Right ventricle myocardium inferior (tissue), 1 donor: ENCODE measurements around the gene CSF1. TPM values are rescaled to one million over a fixed set of nuclear protein-coding genes. Genes with fewer than 3 reads are reported as not detected.
"Not testable (repeated sequence)": the region's sequence is repeated elsewhere in the genome, so short reads cannot be mapped to it uniquely, and the experiment has no call there.

ENCODE experiments used
- ATAC-seq: fragments of 200-7000 bp; cut with Tn5 transposase; one replicate; pipeline ENCODE4 v1.9.1; 2020; ENCODE audit warnings: mild to moderate bottlenecking, moderate library complexity
- DNase-seq: peaks from one replicate; pipeline ENCODE4 v3.0.0; 2021; ENCODE audit errors: missing footprints
- intact Hi-C: fragments of 100-400 bp; cut with DNase I; formaldehyde crosslinking; loops from one replicate; pipeline ENCODE4 v1.11.0; 2022
- total RNA-seq: library from RNA; stranded (reverse); fragmentation: NEBNext Ultra II Directional; extraction: Animal tissue kit (Norgen Biotek cat#: 25700); gene quantifications from one replicate; pipeline ENCODE4 v1.2.1, GENCODE V29; 2021
- donor health status: DM: no; HTN: yes; CAD: no; lungs with severe emphysema.

CSF1 gene
- total RNA-seq, 1 donor from 2014 or later: 19.0 TPM

DNA sequence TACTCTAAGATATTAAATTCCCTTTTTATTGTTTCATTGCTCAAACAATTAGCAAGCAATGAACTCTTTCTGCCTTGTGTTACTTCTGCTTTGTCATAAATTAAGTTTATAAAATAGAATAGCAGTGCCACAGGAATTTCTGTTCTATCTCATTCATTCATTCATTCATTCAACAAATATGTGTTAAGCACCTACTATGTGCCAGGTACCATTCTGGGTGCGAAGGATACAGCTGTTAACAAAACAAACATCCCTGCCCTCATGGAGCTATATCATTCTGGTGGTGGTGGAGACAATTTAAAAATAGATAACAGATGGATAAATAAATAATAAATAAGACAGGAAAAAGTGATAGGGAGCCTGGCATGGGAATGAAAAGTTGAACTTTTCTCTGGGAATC lies 39.4 kb downstream of the CSF1 start:
- DNase-seq (no peak), ATAC-seq (no peak)
- intact Hi-C loops: no loop called here

- intact Hi-C loops: no loop called here
- DNase-seq: no peak
- ATAC-seq: no peak
Observed at GRCh38 chr1:109950509-109950908, 39.9 kb downstream of the CSF1 start.

- ATAC-seq, intact Hi-C loops, DNase-seq: not testable (repeated sequence)
Observed at GRCh38 chr1:109951501-109951900, 40.9 kb downstream of the CSF1 start.

- DNase-seq: no peak
- ATAC-seq: peak; percentile 79
Observed at GRCh38 chr1:109954041-109954512, 43.4 kb downstream of the CSF1 start.

DNA sequence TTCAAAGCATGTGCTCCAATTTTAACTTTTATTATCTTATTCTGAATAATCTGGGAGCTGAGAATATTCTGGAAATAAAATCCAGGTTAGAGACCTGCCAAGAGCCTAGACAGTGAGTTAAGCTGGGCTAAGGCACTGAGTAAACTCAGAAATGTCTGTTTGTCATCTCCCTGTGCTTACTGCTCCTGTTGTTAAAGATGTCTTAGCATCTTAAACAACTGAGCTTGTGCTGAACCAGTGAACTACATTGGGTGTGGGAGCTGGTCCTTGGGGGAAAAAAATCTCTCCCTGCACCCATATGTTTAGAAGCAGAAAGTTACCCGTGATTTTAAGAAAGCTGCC lies 49.0 kb downstream of the CSF1 start:
- ATAC-seq (peak; percentile 20), DNase-seq (no peak)
- intact Hi-C loops: no loop called here

More at GRCh38 chr1:109954041-109954512, 43.4 kb downstream of the CSF1 start:
- intact Hi-C loops: no loop called here

GRCh38 chr1:109959974-109960744 lies 49.5 kb downstream of the CSF1 start:
- no peak for DNase-seq
- intact Hi-C loops: no loop called here
- peak; percentile 39 for ATAC-seq

- DNase-seq (no peak), ATAC-seq (no peak)
- intact Hi-C loops: no loop called here
Observed at GRCh38 chr1:109960745-109961094, 50.1 kb downstream of the CSF1 start.

GRCh38 chr1:109963864-109964263 lies 53.2 kb downstream of the CSF1 start:
- DNase-seq (no peak), ATAC-seq (no peak)
- intact Hi-C loops: no loop called here

DNA sequence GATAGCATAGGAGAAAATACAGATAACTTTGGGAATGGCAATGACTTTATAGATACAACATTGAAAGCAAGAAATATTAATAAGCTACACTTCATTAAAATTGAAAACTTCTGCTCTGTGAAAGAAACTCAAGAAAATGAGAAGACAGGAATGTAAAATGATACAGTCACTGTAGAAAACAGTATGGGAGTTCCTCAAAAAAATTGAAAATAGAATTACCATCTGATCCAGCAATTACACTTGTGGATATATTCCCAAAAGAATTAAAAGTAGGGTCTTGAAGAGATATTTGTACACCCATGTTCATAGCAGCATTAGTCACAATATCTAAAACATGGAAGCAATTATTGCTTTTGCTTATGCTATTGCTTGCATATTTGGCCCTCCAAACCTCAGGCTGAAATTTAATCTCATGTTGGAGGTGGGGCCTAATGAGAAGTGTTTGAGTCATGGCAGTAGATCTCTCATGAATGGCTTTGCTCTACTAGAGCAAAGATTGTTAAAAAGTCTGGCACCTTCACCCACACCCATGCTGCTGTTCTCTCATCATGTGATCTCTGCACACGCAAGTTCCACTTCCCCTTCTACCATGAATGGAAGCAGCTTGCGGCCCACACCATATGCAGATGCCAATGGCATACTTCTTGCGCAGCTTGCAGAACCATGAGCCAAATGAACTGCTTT lies 58.6 kb downstream of the CSF1 start:
- DNase-seq: no peak
- no peak for ATAC-seq
- intact Hi-C loops: no loop called here

DNA sequence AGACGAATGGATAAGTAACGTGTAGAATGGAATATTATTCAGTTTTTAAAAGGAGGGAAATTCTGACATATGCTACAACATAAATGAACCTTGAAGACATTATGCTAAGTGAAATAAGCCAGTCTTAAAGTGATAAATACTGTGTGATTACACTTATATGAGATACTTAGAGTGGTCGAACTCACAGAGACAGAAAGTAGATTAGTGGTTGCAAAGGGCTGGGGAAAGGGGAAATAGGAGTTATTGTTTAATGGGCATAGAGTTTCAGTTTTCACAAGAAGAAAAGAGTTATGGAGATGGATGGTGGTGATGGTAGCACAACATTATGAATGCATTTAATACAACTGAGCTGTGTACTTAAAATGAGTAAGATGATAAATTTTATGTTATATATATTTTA lies 59.3 kb downstream of the CSF1 start:
- intact Hi-C loops: no loop called here
- DNase-seq (no peak), ATAC-seq (no peak)

DNA sequence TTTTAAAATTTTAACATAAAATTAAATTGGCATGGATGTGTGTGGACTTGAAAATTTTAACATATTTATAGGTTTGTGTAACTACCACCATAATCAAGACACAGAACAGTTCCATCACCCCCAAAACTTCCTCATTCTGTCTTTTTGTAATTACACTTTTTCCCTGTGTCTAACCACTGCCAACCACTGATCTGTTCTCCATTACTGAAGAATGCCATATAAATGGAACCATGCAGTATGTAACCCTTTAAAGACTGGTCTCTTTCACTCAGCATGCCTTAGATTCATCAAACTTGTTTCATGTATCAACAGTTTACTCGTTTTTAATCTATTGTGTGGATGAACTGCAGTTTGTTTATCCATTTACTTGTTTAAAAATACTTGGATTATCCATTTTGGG lies 60.9 kb downstream of the CSF1 start:
- no peak for DNase-seq
- ATAC-seq: no peak
- intact Hi-C loops: no loop called here

DNA sequence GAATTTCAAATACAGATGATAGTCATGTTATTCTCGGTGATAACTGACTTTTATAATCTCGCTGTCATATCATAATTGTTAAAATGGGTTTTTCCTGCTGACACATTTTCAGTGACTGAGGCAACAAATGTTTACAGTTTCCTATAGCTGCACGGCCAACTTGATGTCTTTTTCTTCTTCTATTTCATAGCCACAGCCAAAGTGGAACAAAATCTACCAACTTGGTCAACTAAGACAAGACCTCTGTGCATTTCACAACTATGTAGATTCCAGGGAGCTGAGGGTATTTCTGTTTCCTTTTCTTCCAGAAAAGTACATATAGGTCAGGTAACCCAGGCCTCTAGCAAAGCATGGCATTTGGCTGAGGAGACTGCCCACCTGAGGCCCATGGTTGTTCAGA lies 63.5 kb downstream of the CSF1 start:
- no peak for DNase-seq
- no peak for ATAC-seq
- intact Hi-C loops: no loop called here

- ATAC-seq (no peak), DNase-seq (no peak)
- intact Hi-C loops: no loop called here
Observed at GRCh38 chr1:109975718-109976117, 65.1 kb downstream of the CSF1 start.

DNA sequence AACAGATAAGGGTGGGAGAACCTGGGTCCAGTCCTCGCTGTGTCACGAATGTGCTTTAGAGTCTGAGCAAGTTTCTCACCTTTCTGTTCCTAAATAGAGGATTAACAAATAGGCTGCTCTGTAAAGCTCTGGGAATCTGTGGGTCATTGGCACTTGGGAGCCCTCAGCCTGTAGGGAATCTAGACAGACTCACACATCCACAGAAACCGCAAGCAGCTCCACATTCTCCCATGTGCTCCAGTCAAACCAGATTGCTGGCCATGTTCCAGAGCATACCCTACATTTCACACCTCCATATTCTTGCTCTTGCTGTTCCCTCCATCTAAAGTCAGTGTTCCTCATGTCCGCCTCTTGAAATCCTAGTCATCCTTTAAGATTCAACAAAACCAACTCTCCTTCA lies 66.1 kb downstream of the CSF1 start:
- intact Hi-C loops: no loop called here
- ATAC-seq (no peak), DNase-seq (no peak)

DNA sequence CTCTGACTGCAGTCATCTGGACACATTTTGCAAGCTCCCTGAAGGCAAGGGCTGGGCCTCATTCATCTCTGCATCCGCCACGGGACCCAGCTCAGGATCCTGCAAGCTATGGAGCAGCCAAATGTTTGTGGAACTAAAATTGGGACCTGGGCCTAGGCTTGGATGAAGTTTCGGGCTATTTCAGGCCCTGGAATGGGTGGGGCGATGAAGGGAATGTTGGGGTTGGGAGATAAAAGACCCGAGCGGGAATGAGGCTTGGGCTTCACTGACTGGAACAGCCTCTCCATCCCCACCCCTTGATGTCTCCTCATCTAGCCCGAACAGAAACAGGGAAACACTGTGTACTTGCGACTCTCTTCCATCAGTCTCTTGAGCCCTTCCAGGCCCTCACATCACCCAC lies 66.6 kb downstream of the CSF1 start:
- intact Hi-C loops: no loop called here
- ATAC-seq (peak; percentile 79), DNase-seq (no peak)

DNA sequence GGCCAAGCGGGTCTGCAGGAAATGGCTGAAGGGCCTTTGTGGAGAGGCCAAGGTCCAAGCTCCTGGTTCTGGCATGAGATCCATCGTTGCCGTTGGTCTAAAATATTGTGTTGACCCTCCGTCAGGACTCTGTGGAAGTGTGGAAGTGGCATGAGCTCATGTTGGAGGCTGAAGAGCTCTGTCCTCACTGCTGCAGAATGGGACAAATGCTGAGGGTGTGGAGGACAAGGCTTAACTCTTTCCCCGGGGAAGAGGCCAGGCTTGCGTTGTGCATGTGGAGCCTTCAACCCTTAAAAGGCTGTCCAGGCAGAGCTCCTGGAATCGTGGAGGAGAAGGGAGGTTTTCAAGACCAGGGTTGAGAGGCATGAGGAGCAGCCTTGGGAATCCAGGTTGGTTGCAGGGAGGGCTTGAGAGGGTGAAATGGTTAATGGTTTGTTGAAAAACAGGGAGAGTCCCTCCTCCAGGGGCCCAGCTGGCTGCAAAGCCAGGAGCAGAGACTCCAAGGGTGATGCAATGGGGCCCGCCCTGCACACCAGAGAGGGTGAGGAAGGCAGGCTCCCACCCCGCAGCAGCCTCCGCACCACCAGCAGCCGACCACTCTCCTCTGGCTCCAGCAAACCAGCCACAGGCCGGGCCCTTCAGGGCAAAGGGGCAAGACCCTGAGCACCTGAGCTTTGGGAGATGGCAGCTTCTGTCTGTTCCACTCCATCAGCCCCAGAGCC lies 67.2 kb downstream of the CSF1 start:
- intact Hi-C loops: no loop called here

DNA sequence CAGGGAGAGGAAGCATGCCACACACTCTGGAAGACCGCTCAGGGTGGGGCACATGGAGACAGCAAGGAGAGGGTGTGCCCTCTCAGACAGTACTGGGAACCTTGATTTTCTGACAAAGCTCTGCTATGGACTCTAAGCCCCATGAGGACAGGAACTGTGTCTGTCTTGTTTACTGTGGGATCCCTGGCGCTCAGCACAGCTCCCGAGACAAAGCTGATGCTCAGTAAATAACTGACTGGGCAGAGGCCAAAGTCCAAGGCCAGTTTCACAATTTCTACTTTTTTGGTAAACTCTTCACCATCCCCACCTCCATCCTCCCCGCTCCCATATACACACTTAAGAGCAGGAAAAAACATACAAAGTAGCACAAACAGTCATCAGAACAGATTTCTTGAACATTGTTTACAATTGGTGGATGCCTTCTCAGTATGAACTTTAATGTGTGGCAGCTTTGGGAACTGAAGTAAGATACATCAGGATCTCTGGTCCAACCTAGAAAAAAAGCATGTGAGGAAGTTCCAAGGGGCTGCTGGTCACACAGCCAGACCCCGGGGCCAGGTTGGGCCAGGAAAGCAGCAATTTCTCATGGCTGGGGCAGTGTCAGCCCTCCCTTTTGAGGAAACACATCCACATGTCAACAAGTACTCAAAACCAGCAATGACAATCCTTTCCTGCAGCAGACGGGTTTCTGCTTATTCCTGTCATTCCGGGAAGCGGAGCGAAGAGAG lies 68.3 kb downstream of the CSF1 start:
- DNase-seq (no peak), ATAC-seq (no peak)
- intact Hi-C loops: no loop called here

More for the DNA sequence above, 67.2 kb downstream of the CSF1 start:
- DNase-seq (peak; percentile 88), ATAC-seq (peak; percentile 87)

- intact Hi-C loops: loop anchor here (1.0 to 5.0 kb wide), 3 partner anchors 67 to 337 kb away; partner anchors contain the start of gene CSF1
- ATAC-seq (no peak), DNase-seq (no peak)
Observed at GRCh38 chr1:109979489-109980091, 68.9 kb downstream of the CSF1 start.
